Prostate gland (tissue), 2 donors: Measurements from ENCODE around the gene LBX2.

Source experiments
- POLR2A ChIP-seq: fragments of 450-650 bp; IDR thresholded peaks from one replicate; pipeline ENCODE4 v1.6.1; 2016; ENCODE audit warnings: antibody characterized with exemption, mild to moderate bottlenecking
- POLR2AphosphoS5 ChIP-seq: sonication (generic); formaldehyde crosslinking; IDR thresholded peaks from one replicate; pipeline ENCODE4 v1.6.1; 2017; ENCODE audit warnings: antibody characterized with exemption
- TF ChIP-seq, protein P1 (sequence below), 4 experiments: fragments of 200-600 bp in 2 of 4; fragments of 450-650 bp in 2 of 4; sonication (generic) in 2 of 4; IDR thresholded peaks; 1 replicate in 3 of 4; 2 replicates in 1 of 4; pipeline ENCODE4 v1.5.1; 2016 to 2019; ENCODE audit warnings: antibody characterized with exemption in 4 of 4, mild to moderate bottlenecking in 2 of 4, moderate library complexity in 2 of 4

- TF ChIP-seq, protein P1, sequence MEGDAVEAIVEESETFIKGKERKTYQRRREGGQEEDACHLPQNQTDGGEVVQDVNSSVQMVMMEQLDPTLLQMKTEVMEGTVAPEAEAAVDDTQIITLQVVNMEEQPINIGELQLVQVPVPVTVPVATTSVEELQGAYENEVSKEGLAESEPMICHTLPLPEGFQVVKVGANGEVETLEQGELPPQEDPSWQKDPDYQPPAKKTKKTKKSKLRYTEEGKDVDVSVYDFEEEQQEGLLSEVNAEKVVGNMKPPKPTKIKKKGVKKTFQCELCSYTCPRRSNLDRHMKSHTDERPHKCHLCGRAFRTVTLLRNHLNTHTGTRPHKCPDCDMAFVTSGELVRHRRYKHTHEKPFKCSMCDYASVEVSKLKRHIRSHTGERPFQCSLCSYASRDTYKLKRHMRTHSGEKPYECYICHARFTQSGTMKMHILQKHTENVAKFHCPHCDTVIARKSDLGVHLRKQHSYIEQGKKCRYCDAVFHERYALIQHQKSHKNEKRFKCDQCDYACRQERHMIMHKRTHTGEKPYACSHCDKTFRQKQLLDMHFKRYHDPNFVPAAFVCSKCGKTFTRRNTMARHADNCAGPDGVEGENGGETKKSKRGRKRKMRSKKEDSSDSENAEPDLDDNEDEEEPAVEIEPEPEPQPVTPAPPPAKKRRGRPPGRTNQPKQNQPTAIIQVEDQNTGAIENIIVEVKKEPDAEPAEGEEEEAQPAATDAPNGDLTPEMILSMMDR (IDR thresholded peaks at IDR 0.05): no peak
- TF ChIP-seq POLR2A: no peak
- no peak for TF ChIP-seq POLR2AphosphoS5
Observed at GRCh38 chr2:74537140-74537539, 37.7 kb upstream of the LBX2 start.
